H1 (cell line): Measurements from ENCODE around the gene DLG4. TPM values are rescaled to one million over a fixed set of nuclear protein-coding genes. Genes with fewer than 3 reads are reported as not detected.

Experiments
- CTCF ChIA-PET: fragments of 300-600 bp; sonication (Branson Sonifier 250); formaldehyde crosslinking; loops from one replicate; lab custom pipeline; 2021; ENCODE audit not compliant: partially characterized antibody; lab: Charles Lee
- POLR2A ChIA-PET: fragments of 300-600 bp; sonication (Branson Sonifier 250); formaldehyde crosslinking; loops from one replicate; lab custom pipeline; 2021; ENCODE audit warnings: inconsistent platforms; ENCODE audit not compliant: partially characterized antibody; lab: Charles Lee
- DNase-seq, 2 experiments: peaks; one replicate each; pipeline versions ENCODE4 v3.0.0 to v3.0.0-alpha.2; 2010 to 2022; ENCODE audit warnings: low spot score in 2 of 2, low read depth in 1 of 2, mixed read lengths in 1 of 2
- FAIRE-seq: peaks from 2 replicates; lab custom pipeline; 2011; peaks lifted over from hg19 to GRCh38; lab: Jason Lieb, UNC
- H2AFZ ChIP-seq: 2 replicates; pipeline ENCODE4 v1.8.1; 2012; ENCODE audit warnings: low read length, inconsistent platforms
- H2AK5ac ChIP-seq: 2 replicates; pipeline ENCODE4 v1.6.1; 2013; ENCODE audit warnings: low read depth, low read length
- H2BK120ac ChIP-seq: replicated peaks from 2 replicates; pipeline ENCODE3; 2013; ENCODE audit warnings: low read depth, low read length, inconsistent platforms
- H2BK12ac ChIP-seq: 2 replicates; pipeline ENCODE4 v1.6.1; 2013; ENCODE audit warnings: low read depth, low read length
- H2BK15ac ChIP-seq: 2 replicates; pipeline ENCODE4 v1.6.1; 2013; ENCODE audit warnings: low read length
- H2BK20ac ChIP-seq: 2 replicates; pipeline ENCODE4 v1.6.1; 2013; ENCODE audit warnings: low read length
- H2BK5ac ChIP-seq: 2 replicates; pipeline ENCODE4 v1.6.1; 2013; ENCODE audit warnings: low read depth, low read length
- H3K14ac ChIP-seq: 2 replicates; pipeline ENCODE4 v1.6.1; 2013; ENCODE audit warnings: inconsistent platforms; ENCODE audit not compliant: insufficient read length
- H3K18ac ChIP-seq: 2 replicates; pipeline ENCODE4 v1.6.1; 2013; ENCODE audit warnings: low read length; ENCODE audit errors: extremely low read depth
- H3K23ac ChIP-seq: 2 replicates; pipeline ENCODE4 v1.6.1; 2013; ENCODE audit warnings: inconsistent platforms; ENCODE audit not compliant: insufficient read length
- H3K23me2 ChIP-seq: 2 replicates; pipeline ENCODE4 v1.6.1; 2013; ENCODE audit warnings: low read depth, low read length
- H3K27ac ChIP-seq: 2 replicates; pipeline ENCODE4 v1.6.1; 2011; ENCODE audit warnings: low read depth, low read length, inconsistent platforms
- H3K27me3 ChIP-seq, 4 experiments: replicated peaks in 1 of 4; 1 replicate in 1 of 4; 2 replicates in 3 of 4; pipeline versions ENCODE4 v1.6.1 to v1.8.1; 2011 to 2013; ENCODE audit warnings: low read length in 3 of 4, mild to moderate bottlenecking in 3 of 4, inconsistent platforms in 2 of 4, mixed read lengths in 2 of 4, moderate library complexity in 1 of 4; ENCODE audit not compliant: control insufficient read depth in 3 of 4, insufficient read depth in 3 of 4; ENCODE audit errors: extremely low read depth in 1 of 4
- H3K36me3 ChIP-seq, 4 experiments: 2 replicates each; pipeline versions ENCODE4 v1.6.1 to v1.8.1; 2011 to 2013; ENCODE audit warnings: mild to moderate bottlenecking in 4 of 4, low read length in 3 of 4, moderate library complexity in 2 of 4, control low read depth in 1 of 4, inconsistent platforms in 1 of 4; ENCODE audit not compliant: insufficient read depth in 4 of 4, control insufficient read depth in 2 of 4
- H3K4ac ChIP-seq: replicated peaks from 2 replicates; pipeline ENCODE3; 2013; ENCODE audit warnings: low read length, low read depth, mixed read lengths, inconsistent platforms; ENCODE audit not compliant: insufficient read length
- H3K4me1 ChIP-seq, 4 experiments: replicated peaks in 1 of 4; 1 replicate in 1 of 4; 2 replicates in 3 of 4; pipeline versions ENCODE4 v1.6.1 to v1.8.1; 2011 to 2013; ENCODE audit warnings: low read length in 3 of 4, inconsistent platforms in 2 of 4, mixed read lengths in 1 of 4; ENCODE audit not compliant: insufficient read depth in 4 of 4, control insufficient read depth in 3 of 4
- H3K4me2 ChIP-seq, 2 experiments: 2 replicates each; pipeline versions ENCODE4 v1.6.1 to v1.8.1; 2011 to 2013; ENCODE audit warnings: low read depth in 2 of 2, low read length in 2 of 2, control low read depth in 1 of 2, inconsistent platforms in 1 of 2, mild to moderate bottlenecking in 1 of 2; ENCODE audit not compliant: insufficient read depth in 1 of 2
- H3K4me3 ChIP-seq, 4 experiments: fragments of 200-600, 300-600 bp in 1 of 4; sonication (generic), shearing (Covaris generic), sonication (Bioruptor Twin) in 1 of 4; 2 replicates each; pipeline versions ENCODE4 v1.5.1 to v1.8.1; 2011 to 2016; ENCODE audit warnings: low read length in 4 of 4, low read depth in 3 of 4, control low read depth in 2 of 4, inconsistent platforms in 2 of 4, mild to moderate bottlenecking in 2 of 4, mixed read lengths in 1 of 4, moderate library complexity in 1 of 4; ENCODE audit not compliant: insufficient read depth in 2 of 4; ENCODE audit errors: extremely low read depth in 1 of 4
- H3K56ac ChIP-seq: replicated peaks from 2 replicates; pipeline ENCODE3; 2013; ENCODE audit warnings: low read depth, mild to moderate bottlenecking, mixed read lengths, low read length, inconsistent platforms; ENCODE audit not compliant: insufficient read length
- H3K79me1 ChIP-seq: 2 replicates; pipeline ENCODE4 v1.6.1; 2013; ENCODE audit warnings: low read depth, low read length, control low read depth
- H3K79me2 ChIP-seq, 2 experiments: 2 replicates each; pipeline versions ENCODE4 v1.6.1 to v1.8.1; 2012 to 2013; ENCODE audit warnings: low read length in 2 of 2, mild to moderate bottlenecking in 2 of 2, inconsistent platforms in 1 of 2; ENCODE audit not compliant: insufficient read depth in 2 of 2, control insufficient read depth in 1 of 2
- H3K9ac ChIP-seq, 4 experiments: replicated peaks in 1 of 4; 1 replicate in 1 of 4; 2 replicates in 3 of 4; pipeline versions ENCODE4 v1.6.1 to v1.8.1; 2011 to 2013; ENCODE audit warnings: low read depth in 3 of 4, low read length in 3 of 4, control low read depth in 2 of 4, mild to moderate bottlenecking in 2 of 4, moderate library complexity in 2 of 4, inconsistent platforms in 1 of 4; ENCODE audit errors: extremely low read depth in 1 of 4
- H3K9me3 ChIP-seq, 2 experiments: 2 replicates each; pipeline versions ENCODE4 v1.6.1 to v1.8.1; 2012 to 2013; ENCODE audit warnings: mild to moderate bottlenecking in 2 of 2, moderate library complexity in 2 of 2, control low read depth in 1 of 2, inconsistent platforms in 1 of 2, low read depth in 1 of 2, low read length in 1 of 2, mixed read lengths in 1 of 2; ENCODE audit not compliant: insufficient read depth in 2 of 2
- H4K20me1 ChIP-seq, 2 experiments: replicated peaks in 1 of 2; 2 replicates each; pipeline versions ENCODE3 to v1.8.1; 2011 to 2013; ENCODE audit warnings: inconsistent platforms in 2 of 2, low read length in 2 of 2, mild to moderate bottlenecking in 1 of 2; ENCODE audit not compliant: insufficient read depth in 2 of 2, control insufficient read depth in 1 of 2
- H4K5ac ChIP-seq: 2 replicates; pipeline ENCODE4 v1.6.1; 2013; ENCODE audit warnings: low read length, low read depth, mixed read lengths, inconsistent platforms; ENCODE audit not compliant: insufficient read length
- H4K8ac ChIP-seq: 2 replicates; pipeline ENCODE4 v1.8.0; 2013; ENCODE audit warnings: mild to moderate bottlenecking, moderate library complexity, low read length, inconsistent platforms; ENCODE audit not compliant: insufficient read depth; ENCODE audit errors: extremely low read depth
- H4K91ac ChIP-seq: replicated peaks from 2 replicates; pipeline ENCODE3; 2013; ENCODE audit warnings: low read length, mixed read lengths, inconsistent platforms; ENCODE audit not compliant: insufficient read length
- KDM1A ChIP-seq: fragments of 200-600, 300-600 bp; sonication (generic); IDR thresholded peaks from 2 replicates; pipeline ENCODE4 v1.7.1; 2016; ENCODE audit warnings: mild to moderate bottlenecking, low read length, borderline replicate concordance
- WGBS, 2 experiments: shearing (Covaris generic) in 1 of 2; methylation state at CpG; one replicate each; pipeline versions ENCODE4 v1.1.6 to v1.1.7; 2013 to 2015; ENCODE audit warnings: low lambda C conversion rate in 2 of 2, mixed read lengths in 2 of 2, inconsistent platforms in 1 of 2, low coverage in 1 of 2, missing lambda C conversion rate in 1 of 2; ENCODE audit not compliant: insufficient replicate concordance in 2 of 2, insufficient coverage in 1 of 2, insufficient read length in 1 of 2; ENCODE audit errors: extremely low coverage in 1 of 2, missing lambda C conversion rate in 1 of 2; 5-methylcytosine and 5-hydroxymethylcytosine counted together
- polyA plus RNA-seq, 7 experiments: library from polyadenylated mRNA; depleted of rRNA in 3 of 7; stranded (reverse) in 5 of 7; unstranded in 2 of 7; fragments of >200 nt in 5 of 7; fragments of 200-250 nt in 2 of 7; gene quantifications; 1 replicate in 5 of 7; 2 replicates in 1 of 7; 4 replicates in 1 of 7; pipeline versions ENCODE4 v1.2.1 to v1.2.3, GENCODE V29; 2011 to 2013; ENCODE audit warnings: missing spikeins in 2 of 7, mixed read lengths in 2 of 7
- total RNA-seq: library from RNA; stranded (reverse); fragmentation: NEBNext Ultra II Directional; extraction: Animal tissue kit (Norgen Biotek cat#: 25700); gene quantifications from 2 replicates; pipeline ENCODE4 v1.2.1, GENCODE V29; 2021

The DLG4 gene
- total and polyA plus RNA-seq, 2 of the 8 experiments (the other 6 are each of a cell fraction or from before 2014, with no cell fraction given), result 18.9 to 45.9 TPM

GRCh38 chr17:7167832-7168231 is 51.8 kb downstream of the DLG4 start:
- Histone ChIP-seq H2BK5ac (no peak overlapping the region), H3K14ac (no peak overlapping the region), H3K56ac (no peak overlapping the region), H3K27ac (no peak overlapping the region), H3K4ac (no peak overlapping the region), H3K9me3 (no peaks in the 10 kb centered on the region), H2BK20ac (no peak overlapping the region), H2BK12ac (no peak overlapping the region), H3K18ac (no peak overlapping the region), H4K91ac (no peak overlapping the region), H2BK15ac (no peak overlapping the region), H3K4me1 (peaks cover 0 to 4% (median under 1%) of the 10 kb centered on the region in 4 experiments; a peak in 1 of 7 replicates), H2AK5ac (no peak overlapping the region), H3K36me3 (no peaks in the 10 kb centered on the region), H4K20me1 (no peaks in the 10 kb centered on the region), H2AFZ (no peak overlapping the region), H3K23ac (no peak overlapping the region), H3K4me2 (no peak overlapping the region), H4K8ac (no peak overlapping the region), H4K5ac (no peak overlapping the region), H3K79me2 (no peaks in the 10 kb centered on the region), H2BK120ac (no peak overlapping the region), H3K9ac (no peak overlapping the region), H3K23me2 (no peaks in the 10 kb centered on the region), H3K4me3 (no peak overlapping the region), H3K79me1 (no peaks in the 10 kb centered on the region), H3K27me3 (no peaks in the 10 kb centered on the region)
- ChIA-PET CTCF (interaction anchor here (0.7 to 1.5 kb wide), 5 partner anchors 10 to 122 kb away, joined by 3 to 9 read pairs (median 4); no protein-coding TSS in a partner anchor), POLR2A (interaction anchor here (0.7 to 1.1 kb wide), 2 partner anchors 35 to 113 kb away, joined by 3 read pairs; no protein-coding TSS in a partner anchor)
- FAIRE-seq (no peak), DNase-seq (no peak)
- 97% methylated on average over 4 of the region's 4 CpGs; no CpG with 5 or more reads in 1 of the 2 experiments for WGBS, 2 experiments
- no peak for TF ChIP-seq KDM1A
